HS-5 (cell line): ENCODE measurements around the gene RASGEF1C.
"Not testable (repeated sequence)": the region's sequence is repeated elsewhere in the genome, so short reads cannot be mapped to it uniquely, and the experiment has no call there.

Experiments used
- DNase-seq: peaks from one replicate; pipeline ENCODE4 v3.0.0-alpha.2; 2012; ENCODE audit warnings: low read depth

The RASGEF1C gene

GRCh38 chr5:180210961-180211760 is 2.1 kb upstream of the RASGEF1C start:
- no peak for DNase-seq

DNA sequence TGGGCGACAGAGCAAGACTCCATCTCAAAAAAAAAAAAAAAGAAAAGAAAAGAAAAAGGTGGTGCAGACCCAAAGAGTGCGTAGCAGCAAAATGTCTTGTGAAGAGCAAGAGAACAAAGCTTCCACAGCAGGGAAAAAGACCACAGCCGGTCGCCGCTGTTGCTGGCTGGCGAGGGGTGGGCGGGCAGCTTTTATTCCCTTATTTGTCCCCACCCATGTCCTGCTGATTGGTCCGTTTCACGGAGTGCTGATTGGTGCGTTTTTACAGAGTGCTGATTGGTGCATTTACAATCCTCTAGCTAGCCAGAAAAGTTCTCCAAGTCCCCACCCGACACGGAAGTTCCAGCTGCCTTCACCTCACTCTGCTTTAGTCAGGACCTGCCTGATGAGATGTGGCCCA is 1.1 kb upstream of the RASGEF1C start:
- DNase-seq: not testable (repeated sequence)

GRCh38 chr5:180208435-180209081 is 453 bp downstream of the RASGEF1C start:
- DNase-seq: no peak

- no peak for DNase-seq
These were observed 975 bp downstream of the RASGEF1C start for GRCh38 chr5:180208038-180208434.

GRCh38 chr5:180207593-180207992 is 1.4 kb downstream of the RASGEF1C start:
- DNase-seq: no peak

- no peak for DNase-seq
These were observed 2.0 kb downstream of the RASGEF1C start for GRCh38 chr5:180206993-180207392.

- no peak for DNase-seq
These were observed 3.1 kb downstream of the RASGEF1C start for GRCh38 chr5:180205916-180206315.

DNA sequence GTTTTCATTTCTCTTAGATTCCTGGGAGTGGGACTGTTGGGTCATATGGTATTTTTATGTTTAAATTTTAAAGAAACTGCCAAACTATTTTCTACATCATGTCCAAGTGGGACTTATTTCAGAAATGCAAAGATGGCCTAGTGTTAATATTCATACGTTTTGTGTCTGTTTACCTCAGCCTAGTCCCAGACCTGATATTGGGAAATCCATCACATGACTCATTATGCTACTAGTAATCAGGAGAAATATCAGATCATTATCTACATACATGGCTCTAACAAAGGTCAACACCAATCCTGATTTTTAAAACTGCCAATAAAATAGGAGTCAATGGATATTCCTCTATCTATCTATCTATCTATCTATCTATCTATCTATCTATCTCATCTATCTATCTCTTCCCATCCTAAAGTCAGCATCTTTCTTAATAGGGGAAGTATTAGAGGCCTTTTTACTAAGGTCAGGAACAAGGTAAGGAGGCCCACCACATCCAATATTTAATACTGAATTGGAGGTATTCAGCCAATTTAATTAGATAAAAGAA is 4.7 kb downstream of the RASGEF1C start:
- no peak for DNase-seq

GRCh38 chr5:180202939-180203573 is 6.0 kb downstream of the RASGEF1C start:
- no peak for DNase-seq

- no peak for DNase-seq
These were observed 7.7 kb downstream of the RASGEF1C start for GRCh38 chr5:180201051-180201987.

- no peak for DNase-seq
These were observed 9.6 kb downstream of the RASGEF1C start for GRCh38 chr5:180199390-180199789.

DNA sequence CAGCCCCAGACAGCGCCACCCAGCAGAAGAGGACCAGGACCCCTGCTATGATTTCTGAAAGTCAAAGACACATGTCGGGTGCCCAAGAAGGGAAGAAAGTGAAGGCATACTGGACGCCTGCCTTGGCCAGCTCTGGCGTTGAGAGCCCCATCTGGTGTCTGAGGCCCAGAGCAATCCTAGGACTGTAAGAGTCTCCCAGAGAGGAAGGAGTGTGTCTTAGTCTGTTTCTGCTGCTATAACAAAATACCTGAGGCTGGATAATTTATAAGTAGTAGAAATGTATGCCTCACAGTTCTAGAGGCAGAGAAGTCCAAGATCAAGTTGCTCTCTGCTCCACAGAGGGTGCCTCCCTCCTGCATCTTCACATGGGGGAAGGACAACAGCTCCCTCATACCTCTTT is 10.8 kb downstream of the RASGEF1C start:
- DNase-seq: no peak

DNA sequence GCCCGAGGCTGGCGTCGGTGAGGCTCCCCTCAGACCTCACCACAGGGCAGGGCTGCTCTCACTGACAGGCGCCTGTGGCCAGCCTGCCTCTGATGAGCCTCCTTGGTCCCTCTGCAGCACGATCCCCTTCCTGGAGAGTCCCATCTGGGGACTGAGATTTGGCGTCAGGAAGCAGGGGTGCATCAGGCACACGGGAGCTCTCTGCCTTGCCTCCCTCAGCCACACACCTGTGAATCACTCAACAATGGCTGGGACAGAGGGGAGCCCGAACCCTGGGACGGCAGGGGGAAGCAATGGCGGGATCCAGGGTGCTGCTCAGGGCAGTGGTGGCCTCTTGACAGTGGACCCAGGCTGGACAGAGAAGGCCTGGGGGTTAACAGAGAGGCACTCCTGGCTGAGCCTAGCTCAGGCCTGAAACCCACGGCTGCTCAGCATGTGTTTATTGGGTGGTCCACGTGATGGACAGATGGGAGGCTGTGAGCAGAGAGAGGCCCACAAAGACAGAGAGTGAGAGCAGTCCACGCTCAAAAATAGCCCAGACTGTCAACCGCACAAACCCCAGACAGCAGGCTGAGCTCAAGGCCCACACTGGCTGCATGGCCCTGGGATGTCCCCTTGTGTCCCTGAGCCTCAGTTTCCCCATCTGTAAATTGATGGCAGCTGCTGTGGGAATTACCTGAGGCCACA is 11.9 kb downstream of the RASGEF1C start:
- DNase-seq: no peak

DNA sequence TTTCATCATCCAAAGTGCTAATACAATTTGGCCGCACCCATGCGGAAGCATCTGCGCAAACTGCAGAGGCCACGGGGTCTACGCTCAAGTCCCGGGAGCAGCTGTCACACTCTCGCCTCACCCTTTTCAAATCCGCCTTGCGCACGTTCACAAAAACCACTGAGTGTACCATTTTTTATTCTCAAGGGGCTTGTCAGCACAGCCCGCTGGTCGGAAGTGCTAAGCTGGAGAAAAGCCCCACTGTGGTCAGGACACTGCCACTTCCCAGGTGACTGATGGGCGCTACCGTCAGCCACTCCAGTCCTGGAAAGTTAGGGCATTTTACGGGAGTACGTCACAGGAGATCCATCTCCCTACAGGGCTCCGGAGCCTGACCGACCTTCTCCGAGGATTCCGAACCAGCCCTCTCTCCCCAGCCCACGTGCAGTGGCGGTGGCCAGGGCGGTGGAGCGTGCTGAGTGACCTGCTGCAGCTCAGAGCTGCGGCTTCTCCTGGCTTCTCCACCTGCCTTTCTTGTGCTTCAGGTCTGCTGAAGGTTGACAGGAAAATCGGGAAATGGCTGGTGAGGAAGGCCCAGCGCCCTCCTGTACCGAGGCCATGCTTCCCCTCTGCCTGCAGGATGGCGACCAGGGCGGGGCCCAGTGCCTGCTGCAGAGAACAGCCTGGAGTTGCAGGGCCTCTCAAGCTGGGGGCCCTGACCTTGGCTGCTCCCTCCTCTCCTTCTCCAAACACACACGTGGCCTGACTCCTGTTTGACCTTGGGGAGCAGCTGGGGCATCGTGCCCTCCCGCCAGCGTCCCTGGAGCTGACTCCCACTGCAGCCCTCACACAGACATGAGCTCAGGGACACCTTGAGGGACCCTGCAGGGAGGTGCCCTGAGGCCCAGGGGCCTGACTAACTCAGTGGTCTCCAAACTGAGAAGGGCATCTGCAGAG is 14.3 kb downstream of the RASGEF1C start:
- DNase-seq: no peak

- DNase-seq: no peak
These were observed 15.1 kb downstream of the RASGEF1C start for GRCh38 chr5:180193749-180194375.

DNA sequence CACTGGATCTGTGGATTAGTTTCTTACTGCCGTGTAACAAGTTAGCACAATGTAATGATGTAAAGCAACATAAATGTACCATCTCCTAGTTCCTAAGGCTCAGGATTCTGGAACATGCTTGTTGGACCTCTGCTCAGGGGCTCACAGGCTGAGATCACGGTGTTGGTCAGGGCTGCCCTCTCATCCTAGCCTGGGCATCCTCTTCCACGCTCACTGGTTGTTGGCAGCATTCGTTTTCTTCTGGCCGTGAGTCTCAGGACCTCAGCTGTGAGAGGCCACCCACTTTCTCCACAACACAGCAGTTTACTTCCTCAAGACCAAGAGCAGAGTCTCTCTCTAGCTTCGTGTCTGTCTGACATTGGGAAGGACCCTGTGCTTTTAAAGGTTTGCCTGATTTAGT is 17.3 kb downstream of the RASGEF1C start:
- no peak for DNase-seq

- no peak for DNase-seq
These were observed 21.2 kb downstream of the RASGEF1C start for GRCh38 chr5:180187767-180188166.

GRCh38 chr5:180180846-180181245 is 28.2 kb downstream of the RASGEF1C start:
- no peak for DNase-seq

DNA sequence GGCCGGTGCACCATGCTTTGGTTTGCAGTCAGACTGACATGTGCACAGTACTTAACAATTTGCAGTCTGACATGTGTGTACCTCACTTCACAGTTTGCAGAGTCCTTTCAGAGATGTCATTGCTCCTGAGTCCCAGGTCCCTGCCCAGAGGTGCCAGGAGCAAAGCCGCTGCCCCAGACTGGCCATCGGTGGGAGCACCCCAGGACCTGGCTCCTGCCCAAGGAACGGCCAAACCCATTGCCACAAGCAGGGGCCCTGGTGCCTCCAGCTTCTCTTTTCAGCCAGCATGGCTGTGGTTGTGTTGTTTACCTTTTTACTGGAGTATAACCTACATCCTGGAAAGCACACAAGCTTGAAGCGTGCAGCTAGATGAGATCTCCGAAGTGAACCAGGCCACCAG is 28.6 kb downstream of the RASGEF1C start:
- no peak for DNase-seq
